Adrenal gland (tissue), 5 donors: ENCODE data around the gene ABCA8.

Experiments used
- CTCF ChIP-seq, 6 experiments: fragments of 450-650 bp in 4 of 6; fragments of 200-600 bp in 2 of 6; sonication (generic) in 1 of 6; IDR thresholded peaks; 1 replicate in 5 of 6; 2 replicates in 1 of 6; pipeline versions ENCODE4 v1.5.1 to v1.8.0; 2016 to 2021; ENCODE audit warnings: antibody characterized with exemption in 6 of 6, mild to moderate bottlenecking in 2 of 6, moderate library complexity in 1 of 6
- POLR2A ChIP-seq, 2 donors: fragments of 450-650 bp; IDR thresholded peaks; one replicate each; pipeline ENCODE4 v1.6.1; 2017; ENCODE audit warnings: antibody characterized with exemption in 2 of 2, mild to moderate bottlenecking in 2 of 2, moderate library complexity in 1 of 2
- donor health status: DM: no; HTN: no; CAD: no.

GRCh38 chr17:68834328-68834836 is 120.8 kb downstream of the ABCA8 start:
- TF ChIP-seq CTCF (IDR thresholded peaks at IDR 0.05) (no peak), POLR2A (IDR thresholded peaks at IDR 0.05) (no peak)
